SK-N-SH treated with all-trans-retinoic acid at 6 μM for 48 hours (cell line): ENCODE data around the gene COG2.

Experiments used
- ATAC-seq: fragments of 200-7000 bp; cut with Tn5 transposase; 3 replicates; pipeline ENCODE4 v1.9.1; 2020; ENCODE audit warnings: mild to moderate bottlenecking, moderate library complexity
- ARNTL ChIP-seq: fragments of 450-650 bp; formaldehyde crosslinking; IDR thresholded peaks from 2 replicates; pipeline ENCODE4 v1.5.0; 2020; ENCODE audit warnings: low read depth, mild to moderate bottlenecking, moderate library complexity, borderline replicate concordance
- BACH2 ChIP-seq: fragments of 250-450 bp; sonication (Bioruptor Pico); IDR thresholded peaks from 2 replicates; pipeline ENCODE4 v1.9.0; 2021; ENCODE audit warnings: mild to moderate bottlenecking, borderline replicate concordance
- CREB5 ChIP-seq: fragments of 250-450 bp; sonication (Bioruptor Pico); IDR thresholded peaks from 2 replicates; pipeline ENCODE4 v1.5.1; 2020; ENCODE audit warnings: low read depth, mild to moderate bottlenecking, moderate library complexity
- CSDC2 ChIP-seq: fragments of 250-450 bp; sonication (Bioruptor Pico); IDR thresholded peaks from 2 replicates; pipeline ENCODE4 v1.5.0; 2020; ENCODE audit warnings: mild to moderate bottlenecking, moderate library complexity
- CSRNP3 ChIP-seq: fragments of 250-450 bp; sonication (Bioruptor Pico); IDR thresholded peaks from 2 replicates; pipeline ENCODE4 v1.5.1; 2021; ENCODE audit warnings: mild to moderate bottlenecking, moderate library complexity
- ESRRG ChIP-seq: fragments of 250-450 bp; sonication (Bioruptor Pico); IDR thresholded peaks from 2 replicates; pipeline ENCODE4 v1.6.1; 2021; ENCODE audit warnings: mild to moderate bottlenecking
- GLIS3 ChIP-seq: fragments of 250-450 bp; sonication (Bioruptor Pico); IDR thresholded peaks from 2 replicates; pipeline ENCODE4 v1.5.0; 2020; ENCODE audit warnings: mild to moderate bottlenecking, moderate library complexity
- ISL1 ChIP-seq: fragments of 250-450 bp; sonication (Bioruptor Pico); IDR thresholded peaks from 2 replicates; pipeline ENCODE4 v2.1.2; 2022; ENCODE audit warnings: mild to moderate bottlenecking, moderate library complexity
- OSR1 ChIP-seq: fragments of 250-450 bp; sonication (Bioruptor Pico); IDR thresholded peaks from 2 replicates; pipeline ENCODE4 v1.8.0; 2022; ENCODE audit warnings: moderate library complexity, mild to moderate bottlenecking, inconsistent platforms
- PATZ1 ChIP-seq: fragments of 250-450 bp; sonication (Bioruptor Pico); IDR thresholded peaks from 2 replicates; pipeline ENCODE4 v1.8.0; 2020; ENCODE audit warnings: mild to moderate bottlenecking, moderate library complexity, borderline replicate concordance
- POU6F1 ChIP-seq: fragments of 250-450 bp; sonication (Bioruptor Pico); IDR thresholded peaks from 2 replicates; pipeline ENCODE4 v1.8.0; 2021; ENCODE audit warnings: low read depth, mild to moderate bottlenecking, moderate library complexity, borderline replicate concordance
- PPARA ChIP-seq: fragments of 250-450 bp; sonication (Bioruptor Pico); IDR thresholded peaks from 2 replicates; pipeline ENCODE4 v1.5.0; 2020; ENCODE audit warnings: mild to moderate bottlenecking, borderline replicate concordance
- RARB ChIP-seq: fragments of 250-450 bp; sonication (Bioruptor Pico); IDR thresholded peaks from 2 replicates; pipeline ENCODE4 v1.8.0; 2021; ENCODE audit warnings: mild to moderate bottlenecking, moderate library complexity
- SNAI2 ChIP-seq: fragments of 250-450 bp; sonication (Bioruptor Pico); IDR thresholded peaks from 2 replicates; pipeline ENCODE4 v1.5.0; 2020; ENCODE audit warnings: mild to moderate bottlenecking, moderate library complexity
- TCF4 ChIP-seq: fragments of 250-450 bp; sonication (Bioruptor Pico); IDR thresholded peaks from 2 replicates; pipeline ENCODE4 v1.8.0; 2021; ENCODE audit warnings: mild to moderate bottlenecking, moderate library complexity, borderline replicate concordance
- TOX ChIP-seq: fragments of 250-450 bp; sonication (Bioruptor Pico); IDR thresholded peaks from 2 replicates; pipeline ENCODE4 v1.8.0; 2021; ENCODE audit warnings: mild to moderate bottlenecking, moderate library complexity, borderline replicate concordance
- TSHZ2 ChIP-seq: fragments of 250-450 bp; sonication (Bioruptor Pico); IDR thresholded peaks from 2 replicates; pipeline ENCODE4 v1.5.0; 2020; ENCODE audit warnings: mild to moderate bottlenecking, moderate library complexity
- ZC3H10 ChIP-seq: fragments of 250-450 bp; sonication (Bioruptor Pico); IDR thresholded peaks from 2 replicates; pipeline ENCODE4 v1.5.1; 2021; ENCODE audit warnings: mild to moderate bottlenecking, moderate library complexity
- ZFP3 ChIP-seq: fragments of 250-450 bp; sonication (Bioruptor Pico); IDR thresholded peaks from 2 replicates; pipeline ENCODE4 v1.5.0; 2020; ENCODE audit warnings: mild to moderate bottlenecking, moderate library complexity
- ZFP30 ChIP-seq: fragments of 450-650 bp; formaldehyde crosslinking; IDR thresholded peaks from 2 replicates; pipeline ENCODE4 v1.5.0; 2022; ENCODE audit warnings: mild to moderate bottlenecking, moderate library complexity
- ZNF565 ChIP-seq: fragments of 450-650 bp; formaldehyde crosslinking; conservative IDR thresholded peaks from 2 replicates; pipeline ENCODE4 v1.5.0; 2020; ENCODE audit warnings: low read depth, mild to moderate bottlenecking, moderate library complexity
- ZNF70 ChIP-seq: fragments of 450-650 bp; formaldehyde crosslinking; IDR thresholded peaks from 2 replicates; pipeline ENCODE4 v1.5.0; 2020; ENCODE audit warnings: mild to moderate bottlenecking, moderate library complexity
- ZNF8 ChIP-seq: fragments of 450-650 bp; formaldehyde crosslinking; IDR thresholded peaks from 2 replicates; pipeline ENCODE4 v1.5.0; 2020; ENCODE audit warnings: mild to moderate bottlenecking, moderate library complexity

Gene COG2

GRCh38 chr1:230710543-230710904 lies 68.2 kb downstream of the COG2 start (continued):
- TF ChIP-seq TCF4 (CRISPR knock-in tag) (no peak), GLIS3 (CRISPR knock-in tag) (no peak), ZC3H10 (CRISPR knock-in tag) (no peak), BACH2 (CRISPR knock-in tag) (no peak), PPARA (no peak)

GRCh38 chr1:230711245-230711644 lies 69.0 kb downstream of the COG2 start:
- TF ChIP-seq ZFP30 (CRISPR knock-in tag) = no peak
- TF ChIP-seq ZC3H10 (CRISPR knock-in tag) = no peak
- TF ChIP-seq ISL1 = no peak
- no peak for TF ChIP-seq PPARA
- TF ChIP-seq POU6F1 (CRISPR knock-in tag) = no peak
- TF ChIP-seq ZFP3 (CRISPR knock-in tag) = no peak
- TF ChIP-seq ARNTL (CRISPR knock-in tag) = no peak
- no peak for TF ChIP-seq OSR1
- no peak for TF ChIP-seq TCF4 (CRISPR knock-in tag)
- no peak for TF ChIP-seq ZNF565
- TF ChIP-seq BACH2 (CRISPR knock-in tag) = no peak
- TF ChIP-seq ZNF70 (CRISPR knock-in tag) = no peak
- TF ChIP-seq TOX (CRISPR knock-in tag) = no peak
- no peak for TF ChIP-seq ESRRG (CRISPR knock-in tag)
- TF ChIP-seq GLIS3 (CRISPR knock-in tag) = no peak
- no peak for TF ChIP-seq ZNF8 (CRISPR knock-in tag)
- no peak for TF ChIP-seq SNAI2 (CRISPR knock-in tag)
- TF ChIP-seq TSHZ2 (CRISPR knock-in tag) = no peak
- no peak for ATAC-seq

- no peak for TF ChIP-seq SNAI2 (CRISPR knock-in tag)
- TF ChIP-seq CREB5 (CRISPR knock-in tag) = no peak
- TF ChIP-seq ISL1 = no peak
- no peak for TF ChIP-seq TCF4 (CRISPR knock-in tag)
- no peak for TF ChIP-seq PATZ1 (CRISPR knock-in tag)
- no peak for TF ChIP-seq ARNTL (CRISPR knock-in tag)
- no peak for TF ChIP-seq ZFP3 (CRISPR knock-in tag)
- TF ChIP-seq CSRNP3 (CRISPR knock-in tag) = no peak
- TF ChIP-seq ZNF70 (CRISPR knock-in tag) = no peak
- TF ChIP-seq ZNF8 (CRISPR knock-in tag) = no peak
- TF ChIP-seq TOX (CRISPR knock-in tag) = no peak
- TF ChIP-seq ZFP30 (CRISPR knock-in tag) = no peak
- no peak for TF ChIP-seq BACH2 (CRISPR knock-in tag)
- TF ChIP-seq RARB (CRISPR knock-in tag) = no peak
- TF ChIP-seq TSHZ2 (CRISPR knock-in tag) = no peak
- TF ChIP-seq PPARA = no peak
- no peak for TF ChIP-seq ESRRG (CRISPR knock-in tag)
- TF ChIP-seq CSDC2 (CRISPR knock-in tag) = no peak
- no peak for TF ChIP-seq POU6F1 (CRISPR knock-in tag)
- TF ChIP-seq ZNF565 = no peak
- TF ChIP-seq, all 23 proteins: peak for 0
- ATAC-seq = no peak
Measured at GRCh38 chr1:230712470-230712942, 70.2 kb downstream of the COG2 start.
